GM19438 (cell line): ENCODE data around the gene ANO8.
A peak's percentile ranks its signal among the peaks of the same experiment; 100 is the strongest.
"Not testable (repeated sequence)": the region's sequence is repeated elsewhere in the genome, so short reads cannot be mapped to it uniquely, and the experiment has no call there.

Experiments used
- ATAC-seq: cut with Tn5 transposase; IDR thresholded peaks from one replicate; pipeline ENCODE4 v1.9.1; 2021; ENCODE audit warnings: low read depth; ENCODE audit not compliant: unreplicated experiment

ANO8 gene

DNA sequence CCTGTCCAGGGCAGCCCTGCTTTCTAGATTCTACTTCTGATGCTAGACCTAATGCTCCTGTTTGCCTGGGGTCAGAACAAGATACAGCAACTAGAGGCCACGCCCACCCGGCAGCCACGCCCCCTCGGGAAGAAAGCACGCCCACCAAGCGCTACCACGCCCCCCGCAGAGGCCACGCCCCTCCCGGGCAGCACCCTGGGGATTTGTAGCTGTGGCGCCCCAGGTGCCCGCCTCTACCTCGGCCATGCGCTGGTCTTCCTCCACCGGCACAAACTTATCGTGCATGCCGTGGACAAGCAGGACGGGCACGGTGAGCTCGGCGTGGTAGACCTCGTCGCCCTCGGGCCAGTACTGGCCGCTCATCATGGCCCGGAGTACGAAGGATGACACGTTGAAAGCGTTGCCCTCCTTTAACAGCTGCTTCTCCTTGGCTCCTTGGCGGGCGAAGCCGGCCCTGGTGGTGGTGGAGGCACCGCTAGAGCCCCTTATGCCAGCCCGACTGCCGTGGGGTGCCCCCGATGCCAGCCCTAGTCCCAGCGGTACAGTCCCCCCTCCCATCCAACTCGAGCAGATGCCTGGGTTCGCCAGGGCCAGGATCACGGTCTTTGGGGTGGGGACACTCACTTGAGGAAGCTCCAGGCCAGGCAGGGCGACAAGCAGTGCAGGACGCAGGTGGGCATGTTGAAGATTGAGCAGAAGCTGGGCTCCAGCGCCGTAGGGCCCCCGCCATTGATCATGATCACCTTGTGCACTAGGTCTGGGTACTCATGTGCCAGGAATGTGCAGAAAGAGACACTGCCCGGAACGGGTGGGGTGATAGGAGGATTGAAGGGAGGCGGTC lies 40.4 kb downstream of the ANO8 start:
- ATAC-seq: no peak

DNA sequence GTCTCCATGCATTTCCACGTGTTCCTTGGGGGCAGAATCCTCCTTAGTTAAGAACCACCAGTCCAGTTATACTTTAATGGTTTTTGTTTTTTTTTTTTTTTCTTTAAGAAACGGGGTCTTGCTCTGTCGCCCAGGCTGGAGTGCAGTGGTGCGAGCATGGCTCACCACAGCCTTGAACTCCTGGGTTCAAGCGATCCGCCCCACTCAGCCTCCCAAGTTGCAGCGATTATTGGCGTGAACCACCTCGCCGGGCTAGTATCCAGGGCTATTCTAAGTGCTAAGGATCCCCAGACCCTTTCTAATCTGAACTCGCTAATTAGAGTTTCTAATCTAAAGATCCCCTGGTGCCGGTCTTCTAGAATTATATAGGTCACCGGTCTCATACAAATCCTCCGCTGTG lies 41.0 kb downstream of the ANO8 start:
- ATAC-seq: no peak

DNA sequence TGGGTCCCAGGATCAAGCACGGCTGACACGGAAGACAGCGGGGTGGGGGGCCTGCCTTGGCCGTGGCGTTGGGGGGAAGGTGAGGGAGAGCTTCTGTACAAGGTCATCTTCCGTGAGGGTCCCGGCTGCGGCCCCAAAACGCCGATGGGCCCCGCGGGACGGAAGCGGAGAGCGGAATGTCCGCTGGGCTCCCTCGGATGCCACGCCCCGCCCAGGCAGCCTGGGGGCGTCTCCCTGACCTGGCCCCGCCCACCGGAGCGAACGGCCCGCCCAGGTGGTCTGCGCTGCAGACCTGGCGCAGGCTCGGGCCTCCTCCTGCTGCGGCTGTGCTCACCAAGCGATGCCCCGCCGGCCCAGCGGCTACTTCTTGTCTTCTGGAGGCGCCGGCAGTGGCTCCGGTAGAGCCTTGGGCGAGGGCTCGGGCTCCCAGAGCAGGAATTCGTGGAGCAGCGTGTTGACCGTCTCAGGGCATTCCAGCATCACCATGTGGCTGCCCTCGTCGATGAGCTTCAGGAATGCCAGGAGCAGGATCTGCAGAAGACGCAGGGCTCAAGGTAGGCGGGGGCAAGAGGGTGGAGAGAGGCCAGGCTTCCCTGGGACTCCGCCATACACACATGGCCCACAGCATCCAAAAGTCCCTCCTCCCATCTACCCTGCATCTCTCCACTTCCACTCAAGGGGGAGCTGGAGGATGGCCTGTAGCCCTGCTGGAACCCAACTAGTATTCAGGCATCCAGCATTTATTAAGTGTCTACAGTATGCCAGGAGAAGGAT lies 42.2 kb downstream of the ANO8 start:
- ATAC-seq: peak; percentile 79

DNA sequence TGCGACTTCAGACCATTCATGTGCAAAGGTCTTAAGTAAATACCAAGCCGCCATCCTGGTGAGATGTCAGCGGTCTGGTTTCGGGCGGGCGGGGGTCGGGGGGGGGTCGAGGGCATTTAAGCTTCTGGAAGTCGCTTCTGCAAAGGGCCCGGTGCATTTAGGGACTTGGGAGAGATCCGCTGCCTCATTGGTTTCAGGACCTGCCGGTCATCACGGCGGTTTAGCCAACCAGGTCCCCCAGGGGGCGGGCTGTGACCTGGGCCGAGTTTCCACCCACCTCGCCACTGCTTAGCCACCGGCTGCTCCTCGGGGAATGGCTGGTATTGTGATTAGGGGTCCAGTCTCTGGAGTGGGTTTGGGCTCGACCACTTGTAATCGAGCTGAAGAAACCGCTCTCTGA lies 45.2 kb downstream of the ANO8 start:
- ATAC-seq: no peak

DNA sequence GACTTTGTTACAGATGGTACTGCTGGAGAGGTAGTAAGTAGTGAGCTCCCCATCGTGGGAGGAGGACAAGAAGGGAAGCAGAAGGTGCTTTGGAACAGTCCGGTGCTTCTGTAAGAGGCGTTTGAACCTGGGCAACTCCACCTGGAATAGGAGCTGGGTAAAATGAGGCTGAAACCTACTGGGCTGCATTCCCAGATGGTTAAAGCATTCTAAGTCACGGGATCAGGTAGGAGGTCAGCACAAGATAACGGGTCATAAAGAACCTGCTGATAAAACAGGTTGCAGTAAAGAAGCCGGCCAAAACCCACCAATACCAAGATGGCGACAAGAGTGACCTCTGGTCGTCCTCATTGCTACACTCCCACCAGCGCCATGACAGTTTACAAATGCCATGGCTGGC lies 47.9 kb downstream of the ANO8 start:
- ATAC-seq: no peak

DNA sequence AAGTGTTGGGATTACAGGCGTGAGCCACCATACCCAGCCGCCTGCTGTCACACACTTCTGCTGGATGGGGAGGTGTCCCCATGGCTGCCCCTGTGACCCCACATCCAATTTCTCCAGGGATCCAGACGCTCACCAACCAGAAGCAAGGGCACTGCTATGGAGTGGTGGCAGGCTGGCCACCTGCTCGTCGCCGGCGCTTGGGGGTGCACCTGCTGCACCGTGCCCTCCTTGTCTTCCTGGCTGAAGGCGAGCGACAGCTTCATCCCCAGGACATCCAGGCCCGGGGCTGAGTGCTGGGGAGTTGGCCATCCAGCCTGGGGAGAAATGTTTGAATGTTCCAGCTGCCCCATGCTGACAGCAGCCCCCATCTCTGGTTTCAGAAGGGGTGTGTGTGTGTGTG lies 48.4 kb downstream of the ANO8 start:
- no peak for ATAC-seq

DNA sequence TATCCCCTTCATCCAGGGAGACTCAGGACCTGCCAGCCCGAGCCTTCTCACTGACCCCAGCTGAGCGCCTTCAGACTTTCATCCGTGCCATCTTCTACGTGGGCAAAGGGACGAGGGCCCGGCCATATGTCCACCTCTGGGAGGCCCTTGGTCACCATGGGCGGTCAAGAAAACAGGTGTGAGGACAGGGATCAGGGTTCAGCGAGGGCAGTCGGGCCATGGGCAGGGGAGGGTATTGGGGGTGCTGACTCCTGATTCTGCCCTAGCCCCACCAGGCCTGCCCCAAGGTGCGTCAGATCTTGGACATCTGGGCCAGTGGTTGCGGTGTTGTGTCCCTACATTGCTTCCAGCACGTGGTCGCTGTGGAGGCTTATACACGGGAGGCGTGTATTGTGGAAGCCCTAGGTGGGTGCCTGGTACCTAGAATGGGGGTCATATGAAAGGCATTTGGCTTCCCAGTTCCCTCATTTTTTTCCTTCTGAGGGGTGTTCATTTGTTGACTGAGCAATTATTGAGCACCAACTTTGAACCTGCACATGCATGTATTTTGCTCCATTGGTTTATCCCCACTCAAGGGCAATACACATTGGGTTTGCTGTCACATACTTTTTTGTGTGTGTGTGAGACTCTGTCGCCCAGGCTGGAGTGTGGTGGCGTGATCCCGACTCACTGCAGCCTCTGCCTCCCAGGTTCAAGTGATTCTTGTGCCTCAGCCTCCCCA lies 49.1 kb downstream of the ANO8 start:
- no peak for ATAC-seq

DNA sequence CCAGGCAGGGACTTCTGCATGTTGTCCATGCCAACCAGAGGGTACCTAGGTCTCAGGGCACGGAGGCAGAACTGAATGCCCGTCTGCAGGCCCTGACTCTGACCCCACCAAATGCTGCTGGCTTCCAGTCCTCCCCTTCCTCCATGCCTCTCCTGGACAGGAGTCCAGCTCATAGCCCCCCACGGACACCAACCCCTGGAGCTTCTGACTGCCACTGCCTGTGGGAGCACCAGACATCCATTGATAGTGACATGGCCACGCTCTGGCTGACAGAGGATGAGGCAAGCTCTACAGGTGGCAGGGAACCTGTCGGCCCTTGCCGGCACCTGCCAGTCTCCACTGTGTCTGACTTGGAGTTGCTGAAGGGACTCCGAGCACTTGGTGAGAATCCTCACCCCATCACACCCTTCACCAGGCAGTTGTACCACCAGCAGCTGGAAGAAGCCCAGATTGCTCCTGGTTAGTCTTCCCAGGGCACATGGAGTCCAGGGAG lies 51.1 kb downstream of the ANO8 start:
- no peak for ATAC-seq

DNA sequence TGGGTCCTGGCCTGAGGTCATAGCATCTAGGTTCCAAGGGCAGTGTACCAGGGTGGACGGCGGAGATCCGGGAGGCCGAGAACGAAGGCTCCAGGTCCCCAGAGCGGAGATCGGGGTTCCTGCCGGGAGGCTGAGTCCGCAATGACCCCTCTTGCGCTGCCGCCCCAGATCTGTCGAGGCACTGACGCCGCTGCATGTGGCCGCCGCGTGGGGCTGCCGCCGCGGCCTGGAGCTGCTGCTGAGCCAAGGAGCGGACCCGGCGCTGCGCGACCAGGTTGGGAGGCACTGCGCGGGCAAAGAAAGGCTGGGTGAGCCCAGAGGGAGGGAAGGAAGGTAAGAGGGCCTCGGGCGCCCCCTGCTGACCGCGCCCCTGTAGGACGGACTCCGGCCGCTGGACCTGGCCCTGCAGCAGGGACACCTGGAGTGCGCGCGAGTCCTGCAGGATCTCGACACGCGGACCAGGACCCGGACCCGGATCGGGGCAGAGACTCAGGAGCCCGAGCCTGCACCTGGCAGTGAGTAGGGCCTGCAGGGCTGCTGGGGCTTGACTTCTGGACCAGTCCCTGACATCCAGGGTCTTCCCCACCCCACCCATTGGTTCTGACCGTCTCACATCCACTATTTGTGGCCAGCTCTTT lies 52.0 kb downstream of the ANO8 start:
- peak; percentile 61 for ATAC-seq

DNA sequence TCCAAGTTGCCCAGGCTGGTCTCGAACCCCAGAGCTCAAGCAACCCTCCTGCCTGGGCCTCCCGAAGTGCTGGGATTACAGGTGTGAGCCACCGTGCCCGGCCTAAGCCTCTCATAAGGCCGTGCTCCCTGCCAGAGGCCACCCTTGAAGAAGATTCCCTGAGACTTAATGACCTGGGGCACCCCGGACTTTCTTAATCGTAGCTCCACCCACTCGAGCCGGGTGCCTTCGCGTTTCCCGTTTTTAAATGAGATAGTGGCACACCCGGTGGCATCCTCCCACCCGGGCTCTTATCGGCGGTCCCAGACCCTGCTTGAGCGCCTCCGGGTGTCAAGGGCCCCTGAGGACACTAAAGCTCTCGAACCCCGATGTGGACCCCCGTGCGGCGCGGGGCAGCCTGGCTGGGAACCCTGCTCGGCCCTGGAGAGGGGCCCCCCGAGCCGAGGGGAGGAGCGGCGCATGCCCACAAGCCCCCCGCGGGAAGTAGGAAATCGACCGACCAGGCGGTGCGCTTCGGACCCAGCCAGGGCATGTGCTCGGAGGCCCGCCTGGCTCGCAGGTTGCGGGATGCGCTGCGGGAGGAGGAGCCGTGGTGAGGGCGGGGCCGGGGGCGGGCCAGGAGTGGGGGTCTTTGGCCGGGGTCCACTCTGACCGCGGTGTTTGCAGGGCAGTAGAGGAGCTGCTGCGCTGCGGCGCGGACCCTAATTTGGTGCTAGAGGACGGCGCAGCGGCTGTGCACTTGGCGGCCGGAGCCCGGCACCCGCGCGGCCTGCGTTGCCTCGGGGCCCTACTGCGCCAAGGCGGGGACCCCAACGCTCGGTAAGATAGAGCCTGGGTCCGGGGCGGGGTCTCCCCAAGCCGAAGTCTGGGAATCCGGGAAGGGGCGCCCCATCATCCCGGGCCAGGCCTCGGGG lies 53.0 kb downstream of the ANO8 start, which contains the start of gene ANKLE1:
Gene ANKLE1 (plus strand): TSS at position 511 of the 914 bp plus-strand sequence. CDS start 20 bp downstream, at position 531.
- peak; percentile 39 for ATAC-seq

DNA sequence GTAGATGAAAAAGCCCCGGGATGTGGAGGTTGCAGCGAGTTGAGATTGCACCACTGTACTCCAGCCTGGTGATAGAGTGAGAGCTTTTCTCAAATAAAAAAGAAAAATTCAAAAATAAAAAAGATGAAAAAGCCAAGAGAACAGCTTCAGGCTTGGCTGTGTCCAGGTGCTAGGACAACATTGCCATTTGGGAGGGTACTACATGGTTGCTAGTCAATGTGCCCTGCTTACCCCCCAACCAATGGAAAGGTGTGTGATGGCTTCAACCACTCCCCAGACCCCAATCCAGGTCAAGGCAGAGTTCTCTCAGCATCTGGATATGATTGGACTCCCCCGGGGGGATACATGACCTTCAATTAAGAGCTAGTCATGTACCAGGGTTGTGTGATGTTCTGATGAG lies 55.2 kb downstream of the ANO8 start:
- ATAC-seq: no peak

DNA sequence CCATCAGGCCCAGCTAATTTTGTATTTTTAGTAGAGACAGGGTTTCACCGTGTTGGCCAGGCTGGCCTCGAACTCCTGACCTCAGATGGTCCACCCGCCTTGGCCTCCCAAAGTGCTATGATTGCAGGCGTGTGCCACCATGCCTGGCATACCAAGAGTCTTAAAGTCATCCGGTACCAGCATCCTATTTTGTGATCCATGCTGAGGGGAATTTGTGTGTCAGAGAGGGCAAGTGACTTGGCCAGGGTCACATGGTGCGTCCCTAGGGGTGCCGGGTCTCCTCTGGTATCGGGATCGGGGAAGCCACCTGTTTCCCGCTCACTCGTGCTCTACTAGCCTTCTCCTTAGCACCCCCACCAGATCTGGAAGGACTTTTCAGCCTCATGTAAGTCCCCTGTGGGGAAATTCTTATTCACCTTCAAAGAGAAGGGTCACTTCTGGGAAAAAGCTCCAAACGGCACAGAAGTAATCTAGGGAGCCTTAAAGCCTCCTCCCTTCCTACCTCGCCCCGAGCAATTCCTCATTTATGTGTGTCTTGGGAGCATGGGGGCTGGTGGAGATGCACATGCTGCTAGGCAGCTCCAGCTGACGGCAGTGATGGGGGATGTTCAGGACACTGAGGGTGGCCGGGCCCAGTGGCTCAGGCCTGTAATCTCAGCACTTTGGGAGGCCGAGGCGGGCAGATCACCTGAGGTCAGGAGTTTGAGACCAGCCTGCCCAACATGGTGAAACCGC lies 59.0 kb downstream of the ANO8 start:
- ATAC-seq: no peak

DNA sequence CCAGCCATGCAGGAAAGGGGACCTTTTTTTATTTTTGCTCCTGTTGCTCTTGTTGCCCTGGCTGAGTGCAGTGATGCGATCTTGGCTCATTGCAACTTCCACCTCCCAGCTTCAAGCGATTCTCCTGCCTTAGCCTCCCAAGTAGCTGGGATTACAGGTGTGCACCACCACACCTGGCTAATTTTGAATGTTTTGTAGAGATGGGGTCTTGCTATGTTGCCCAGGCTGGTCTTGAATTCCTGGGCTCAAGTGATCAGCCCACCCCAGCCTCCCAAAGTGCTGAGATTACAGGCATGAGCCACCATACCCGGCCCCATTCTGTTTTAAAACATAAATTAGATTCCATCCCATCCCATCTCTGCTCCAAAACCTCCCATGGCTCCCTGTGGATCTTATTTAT lies 59.8 kb downstream of the ANO8 start:
- ATAC-seq: not testable (repeated sequence)
